Inflammatory macrophage treated with lipopolysaccharide for 1 hour (primary cell): ENCODE measurements around the gene NFYC.

Experiments used
- DNase-seq, 2 donors: peaks; one replicate each; pipeline ENCODE4 v3.0.0-alpha.2; 2020 to 2022

The NFYC gene

DNA sequence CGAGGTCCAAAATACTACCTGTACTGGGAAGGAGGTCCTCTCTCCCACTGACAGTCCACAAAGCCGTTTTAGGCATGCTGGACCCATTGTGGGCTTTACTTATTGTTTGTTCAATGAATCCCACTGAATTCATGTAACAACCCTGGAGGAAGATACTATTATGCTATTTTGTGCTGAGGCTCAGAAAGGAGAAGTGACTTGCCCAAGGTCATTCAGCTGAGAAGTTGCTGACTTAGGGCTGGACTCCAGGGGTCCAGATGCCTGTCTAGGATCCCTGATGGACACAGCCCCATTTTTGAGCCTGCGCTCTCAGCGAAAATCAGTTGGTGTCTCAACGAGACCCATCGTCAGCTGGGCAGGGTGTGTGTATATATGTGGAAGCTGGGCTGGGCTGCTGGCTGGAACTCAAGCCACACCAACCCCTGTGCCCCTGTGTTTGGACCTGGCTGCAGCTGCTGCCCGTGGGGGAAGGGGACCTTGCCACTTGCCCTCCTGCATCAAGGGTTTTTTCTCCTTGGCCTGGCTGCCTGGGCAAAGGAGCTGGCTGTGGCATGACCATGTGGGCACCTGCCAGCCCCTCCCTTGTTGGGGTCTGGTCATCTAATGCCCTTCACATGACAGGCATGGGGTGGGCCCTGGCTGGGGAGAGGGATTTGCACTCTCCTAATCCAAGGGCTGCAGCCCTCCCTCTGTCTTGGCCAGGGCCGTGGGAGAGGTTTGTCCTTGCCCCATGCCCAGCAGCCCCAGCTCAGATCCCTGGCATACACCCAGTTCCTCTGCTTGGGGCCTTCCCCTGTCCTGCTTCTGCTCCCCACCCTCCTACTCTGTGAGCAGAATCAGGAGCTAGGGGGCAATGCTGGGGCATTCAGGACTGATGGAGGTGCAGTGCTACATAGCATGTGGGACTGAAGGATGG lies 107.1 kb downstream of the NFYC start:
- DNase-seq, result no peak

DNA sequence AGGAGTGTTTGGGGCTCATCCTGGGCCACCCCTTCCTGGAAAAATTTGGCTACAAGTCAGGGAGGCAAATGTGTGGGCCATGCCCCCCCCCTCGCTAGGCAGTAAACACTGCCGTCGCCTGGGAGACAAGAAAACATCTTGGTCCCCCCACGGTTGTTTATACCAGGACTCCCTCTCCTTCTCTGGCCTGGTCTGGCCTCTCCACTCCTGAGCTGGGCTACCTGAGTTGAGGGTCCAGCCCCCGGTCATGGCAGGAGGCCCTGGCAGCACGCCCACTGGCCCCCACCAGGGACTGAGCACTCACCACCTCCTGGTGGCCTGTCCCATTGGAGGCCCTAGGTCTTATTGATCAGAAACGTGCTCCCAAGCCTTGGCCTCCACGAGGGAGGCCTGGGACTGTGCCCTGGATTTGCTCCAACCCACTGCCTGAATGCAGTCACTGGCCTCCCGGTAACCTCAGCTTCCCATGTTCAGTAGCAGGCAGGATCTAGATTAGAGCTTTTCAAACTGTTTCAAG lies 107.9 kb downstream of the NFYC start:
- no peak for DNase-seq

DNA sequence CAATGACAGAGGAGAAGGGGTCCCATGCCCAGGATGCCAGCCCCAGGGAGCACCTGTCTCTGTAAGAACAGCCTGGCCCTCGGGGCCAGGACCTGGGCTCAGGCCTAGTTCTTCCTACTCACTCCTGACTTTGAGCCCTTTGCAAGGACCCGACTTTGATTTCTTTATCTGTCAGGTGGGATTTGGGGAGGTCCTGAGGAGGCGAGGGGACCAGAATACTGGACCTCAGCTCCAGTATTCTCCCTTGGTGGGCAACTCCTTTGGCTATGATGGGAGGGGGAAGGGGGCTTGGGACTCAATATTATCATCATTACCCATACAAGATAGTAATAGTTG lies 110.2 kb downstream of the NFYC start:
- DNase-seq, result no peak

DNA sequence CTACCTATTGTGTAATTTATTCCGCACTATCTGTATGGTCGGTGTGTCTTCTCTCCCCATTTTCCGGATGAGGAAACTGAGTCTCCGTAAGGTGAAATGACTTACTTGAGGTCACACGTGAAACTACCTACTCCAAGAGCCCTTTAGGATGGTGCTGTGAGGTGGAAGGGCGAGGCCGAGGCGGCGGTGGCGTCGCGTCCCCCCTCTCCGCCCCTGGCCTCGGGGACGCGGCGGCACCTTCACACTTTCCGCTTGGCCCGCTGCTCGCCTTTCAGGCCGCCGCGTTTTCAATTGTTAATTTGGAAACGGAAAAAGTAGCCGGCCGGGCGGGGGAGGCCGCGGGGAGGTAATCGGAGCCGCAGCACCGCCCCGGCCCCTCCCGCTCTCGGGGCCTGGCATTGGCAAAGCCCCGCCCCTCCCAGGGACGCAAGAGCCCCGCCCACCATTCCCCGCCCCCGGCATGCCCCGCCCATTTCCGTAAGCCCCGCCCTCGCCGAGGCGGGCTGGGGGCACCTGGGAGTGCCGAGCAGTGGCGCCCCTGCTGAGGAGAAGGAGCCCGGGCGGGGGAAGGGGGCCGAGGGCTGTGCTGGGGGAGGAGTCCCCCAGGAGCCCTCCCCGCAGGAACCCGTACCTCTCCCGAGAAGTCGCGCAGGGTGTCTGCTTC lies 110.7 kb downstream of the NFYC start:
- DNase-seq, result peak; percentile 64 to 84

DNA sequence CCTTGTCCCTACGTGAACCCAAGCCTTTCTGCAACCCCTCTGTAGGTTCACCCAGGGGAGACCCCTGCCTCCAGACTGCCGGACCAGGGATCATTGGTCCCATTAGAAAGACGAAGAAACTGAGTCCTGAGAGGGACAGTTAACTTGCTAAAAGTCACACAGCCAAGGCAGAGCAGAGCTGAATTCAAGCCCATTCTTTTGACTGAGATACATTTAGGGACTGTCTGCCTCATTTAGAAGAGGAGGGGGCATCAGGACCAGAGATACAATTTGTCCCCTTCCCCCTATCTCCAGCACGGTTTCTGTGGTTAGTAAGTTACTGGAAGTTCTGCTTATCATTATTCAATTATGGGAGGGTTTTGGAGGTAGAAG lies 111.2 kb downstream of the NFYC start:
- DNase-seq, result no peak

DNA sequence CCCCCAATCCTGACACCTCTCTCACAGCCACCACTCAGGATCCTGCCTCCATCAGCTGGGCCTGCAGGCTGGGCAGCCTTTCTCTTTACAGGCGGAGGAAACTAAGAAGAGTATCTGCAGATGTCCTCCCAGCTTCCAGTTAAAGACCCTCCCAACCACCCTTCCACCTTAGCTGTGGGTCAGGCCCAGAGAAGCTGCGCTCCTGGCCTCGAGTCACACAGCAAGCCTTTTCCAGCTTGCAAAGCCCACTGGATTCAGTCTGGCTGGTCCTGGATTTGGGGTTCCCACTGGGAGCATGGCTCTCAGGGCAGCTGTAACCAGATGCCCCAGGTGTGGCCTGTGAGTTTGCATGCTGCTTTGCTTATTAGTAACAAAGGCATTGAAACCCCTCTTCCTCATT lies 111.9 kb downstream of the NFYC start:
- no peak for DNase-seq

DNA sequence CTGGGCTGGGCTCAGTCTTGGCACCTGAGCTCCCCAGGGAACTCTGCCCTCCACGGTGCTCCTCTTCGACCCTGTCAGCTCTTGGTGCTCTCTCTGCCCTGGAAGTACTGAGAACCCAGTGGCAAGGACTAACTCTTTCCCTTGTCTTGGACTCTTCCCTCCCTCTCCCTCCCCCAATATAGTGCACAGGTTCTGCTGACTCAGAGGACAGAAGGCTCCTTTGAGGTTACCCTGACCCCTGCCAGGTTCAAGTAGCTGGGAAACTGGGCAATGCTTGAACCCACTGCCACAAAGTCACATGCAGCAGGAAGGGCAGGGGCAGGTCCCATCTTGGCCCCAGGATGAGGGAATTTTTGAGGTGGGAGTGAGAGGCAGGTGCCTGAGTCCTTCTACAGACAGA lies 112.4 kb downstream of the NFYC start:
- no peak for DNase-seq

DNA sequence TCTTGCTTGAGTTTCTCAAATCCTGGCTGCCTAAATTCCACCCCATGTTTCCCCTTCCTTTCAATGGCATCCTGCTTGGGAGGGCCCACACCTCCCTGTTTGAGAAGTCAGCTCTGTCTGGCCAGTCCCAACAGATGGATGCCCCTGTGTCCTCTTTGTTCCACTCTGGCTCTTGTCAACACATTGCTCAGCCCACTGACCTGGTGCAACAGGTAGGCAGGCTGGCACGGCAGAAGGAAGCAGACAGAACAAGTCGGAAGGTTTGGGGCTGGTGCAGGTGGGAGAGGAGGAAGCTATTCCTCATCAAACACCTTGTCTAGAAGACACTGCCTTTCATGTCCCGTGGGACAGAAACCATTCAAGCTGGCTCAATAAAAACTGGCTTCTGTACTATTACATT lies 114.7 kb downstream of the NFYC start:
- no peak for DNase-seq

DNA sequence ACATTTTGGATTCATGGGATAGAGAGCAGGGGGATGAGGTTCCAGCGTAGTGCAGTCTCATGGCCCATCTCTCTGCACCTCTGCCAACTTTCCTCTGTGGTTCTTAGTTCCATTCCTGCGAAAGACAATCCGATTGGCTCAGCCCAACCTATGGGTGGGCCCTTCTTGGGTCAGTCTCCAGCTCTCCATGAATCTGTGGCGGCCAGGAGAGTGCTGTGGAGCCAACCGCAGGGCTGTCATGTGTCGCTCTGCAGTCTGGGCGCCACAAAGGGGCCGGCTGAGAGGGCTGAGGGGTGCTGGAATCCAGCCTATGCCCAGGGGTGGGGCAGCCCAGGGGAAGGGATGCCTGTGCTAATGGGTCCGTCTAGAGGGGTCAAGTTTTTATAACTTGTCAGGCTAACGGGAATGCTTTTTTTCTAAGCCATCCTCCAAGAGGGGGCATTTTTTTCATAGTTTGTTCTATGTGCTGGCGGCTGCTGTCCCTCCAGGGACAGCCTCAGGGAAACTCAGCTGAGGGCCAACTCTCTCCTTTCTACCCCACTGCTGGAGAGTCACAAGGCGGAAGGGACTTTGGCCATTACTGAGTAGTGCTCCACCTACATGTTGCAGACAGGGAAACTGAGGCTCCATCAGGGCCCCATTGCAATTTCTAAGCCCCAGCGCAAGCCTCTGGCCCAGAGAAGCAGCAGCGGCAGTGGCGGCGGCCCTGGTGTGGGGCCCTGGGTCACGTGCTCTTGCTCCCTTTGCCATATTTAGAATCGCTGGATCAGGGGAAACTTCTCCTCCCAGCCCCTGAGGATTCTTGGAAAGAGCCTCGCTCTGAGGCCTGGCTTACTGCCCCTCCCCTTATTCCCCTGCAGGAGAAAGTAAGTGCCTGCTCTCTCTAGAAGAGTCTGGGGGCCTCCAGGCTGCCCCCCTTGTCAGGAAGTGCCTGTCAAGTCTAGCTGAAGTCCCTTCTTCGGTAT lies 115.5 kb downstream of the NFYC start:
- no peak for DNase-seq

DNA sequence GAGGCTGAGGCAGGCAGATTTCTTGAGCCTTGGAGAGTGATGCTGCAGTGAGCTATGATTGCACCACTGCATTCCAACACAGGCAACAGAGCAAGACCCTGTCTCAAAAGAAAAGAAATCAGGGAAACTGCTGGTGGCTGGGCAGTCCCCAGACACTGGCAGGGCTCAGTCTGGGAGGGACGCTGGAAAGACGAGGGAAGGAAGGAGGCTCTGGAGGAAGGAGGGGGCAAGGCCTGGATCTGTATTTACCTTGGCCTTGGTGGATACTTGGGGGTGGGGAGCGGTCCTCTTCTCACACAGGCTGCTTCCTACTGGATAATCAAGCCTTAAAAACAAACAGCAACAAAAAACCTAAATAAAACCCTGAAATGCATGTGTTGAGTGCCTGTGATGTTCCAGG lies 116.5 kb downstream of the NFYC start:
- DNase-seq, result no peak

DNA sequence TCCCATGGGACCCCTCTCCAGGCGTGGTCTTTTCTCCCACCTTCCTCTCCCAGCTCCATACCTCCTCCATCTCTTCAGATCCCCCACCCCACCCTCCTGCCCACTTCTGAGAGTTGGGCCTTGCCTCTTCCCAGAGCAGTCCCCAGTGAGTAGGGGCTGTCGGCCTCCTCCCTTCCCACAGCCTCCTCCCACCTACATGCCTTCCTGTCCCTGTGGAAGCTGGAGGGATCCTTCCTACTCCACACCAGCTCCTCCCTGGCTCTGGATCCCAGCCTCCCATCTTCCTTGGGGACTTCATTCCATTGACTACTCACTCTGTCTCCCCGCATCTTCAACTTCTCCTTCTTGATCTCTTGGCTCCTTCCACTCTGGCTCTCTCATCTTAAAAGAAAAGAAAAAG lies 116.9 kb downstream of the NFYC start:
- DNase-seq, result no peak

DNA sequence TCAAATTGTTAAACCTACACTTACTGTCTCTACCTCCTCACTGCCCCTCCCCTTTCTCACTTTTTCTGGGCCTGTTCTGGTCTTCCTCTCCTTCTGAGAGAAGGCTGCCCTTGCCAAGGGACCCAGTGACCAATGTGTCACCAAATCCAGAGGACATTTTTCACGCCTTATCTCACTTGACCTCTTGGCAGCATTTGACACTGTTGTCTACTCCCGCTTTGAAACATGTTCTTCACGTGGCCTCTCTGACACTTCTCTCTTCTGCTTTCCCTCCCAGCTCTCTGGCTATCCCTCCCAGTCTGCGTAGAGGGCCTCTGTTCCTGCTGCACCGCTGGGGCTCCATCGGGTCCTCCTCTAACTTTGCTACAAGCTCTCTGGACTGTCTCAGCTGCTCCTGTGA lies 117.4 kb downstream of the NFYC start:
- DNase-seq, result peak; percentile 20 to 25

DNA sequence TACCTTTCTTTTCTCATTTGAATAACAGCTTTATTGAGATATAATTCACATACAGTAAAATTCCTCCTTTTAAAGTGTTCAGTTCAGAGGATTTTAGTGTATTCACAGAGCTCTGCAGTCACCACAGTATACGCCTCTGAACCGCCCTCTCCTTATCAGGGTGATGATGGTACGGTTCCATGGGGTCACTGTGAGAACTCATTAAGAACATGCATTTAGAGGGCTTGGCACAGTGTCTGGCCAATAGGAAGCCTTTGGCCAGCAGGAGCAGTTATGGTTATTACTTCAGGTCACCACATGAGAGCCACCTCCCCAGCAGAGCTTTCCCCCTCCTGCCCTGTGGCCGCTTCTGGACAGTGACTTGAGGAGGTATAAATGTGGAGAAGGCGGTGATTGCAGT lies 119.4 kb downstream of the NFYC start:
- DNase-seq, result no peak

DNA sequence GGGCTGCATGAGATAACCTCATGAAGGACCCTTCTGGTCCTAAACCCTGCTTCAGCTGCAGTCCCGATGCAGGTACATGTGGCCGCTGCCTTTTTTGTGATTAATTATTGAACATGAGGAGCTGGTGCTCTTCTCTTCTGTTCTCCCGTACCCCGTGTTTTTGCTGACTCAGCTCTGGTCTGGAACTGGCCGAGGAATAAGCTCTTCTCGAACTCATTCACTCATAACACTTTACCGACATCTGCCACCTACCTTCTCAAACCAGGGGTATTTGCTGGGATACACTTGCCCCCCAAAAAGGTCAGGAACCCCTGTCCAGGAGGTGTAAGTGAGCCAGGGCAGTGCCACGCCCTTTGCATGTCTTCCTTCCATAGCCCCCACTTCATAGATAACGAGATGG lies 123.9 kb downstream of the NFYC start:
- DNase-seq, result no peak

DNA sequence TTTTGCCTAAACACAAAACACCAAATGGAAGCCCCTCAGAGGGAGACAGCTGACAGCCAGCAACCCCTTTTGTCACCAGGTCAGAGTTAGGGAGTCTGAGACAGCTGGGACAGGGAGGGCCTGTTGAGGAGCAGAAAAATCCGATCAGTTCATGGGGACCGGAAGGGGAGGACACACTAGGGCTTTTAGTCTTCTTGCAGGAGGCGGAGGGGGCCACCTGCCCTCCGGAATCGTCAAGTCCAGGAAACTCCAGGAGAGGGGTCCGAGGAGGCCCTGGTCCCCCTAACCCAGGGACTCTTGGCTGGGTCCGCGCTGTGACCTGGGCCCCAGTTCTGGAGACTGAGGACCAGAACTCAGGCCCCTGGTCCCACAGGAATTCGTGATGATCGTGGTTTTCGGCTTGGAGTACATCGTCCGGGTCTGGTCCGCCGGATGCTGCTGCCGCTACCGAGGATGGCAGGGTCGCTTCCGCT lies 126.3 kb downstream of the NFYC start:
- DNase-seq, result no peak

DNA sequence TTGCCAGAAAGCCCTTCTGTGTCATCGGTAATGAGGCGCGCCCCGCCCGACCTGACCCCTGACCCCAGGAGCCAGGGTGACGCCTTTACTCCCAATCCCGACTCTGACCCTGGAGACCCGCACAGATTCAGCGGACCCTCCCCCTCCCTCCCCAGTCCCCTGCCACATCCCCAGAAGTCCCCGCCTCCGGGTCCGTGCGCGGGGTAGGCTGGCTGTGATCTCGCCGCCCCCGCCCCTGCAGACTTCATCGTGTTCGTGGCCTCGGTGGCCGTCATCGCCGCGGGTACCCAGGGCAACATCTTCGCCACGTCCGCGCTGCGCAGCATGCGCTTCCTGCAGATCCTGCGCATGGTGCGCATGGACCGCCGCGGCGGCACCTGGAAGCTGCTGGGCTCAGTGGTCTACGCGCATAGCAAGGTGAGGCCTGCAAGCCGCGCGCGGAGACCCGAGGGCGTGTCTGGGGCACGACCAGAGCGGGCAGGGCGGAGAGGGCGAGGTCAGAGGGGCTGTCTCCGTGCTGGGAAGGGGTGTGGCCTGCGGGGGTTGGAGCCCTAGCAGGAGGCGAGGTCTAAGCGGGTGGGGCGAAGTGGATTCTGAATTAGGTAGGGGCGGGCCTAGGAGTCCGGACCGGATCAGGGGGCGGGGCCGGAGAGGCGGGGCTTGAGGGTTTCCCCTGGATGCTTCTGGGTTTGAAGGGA lies 126.9 kb downstream of the NFYC start:
- peak; percentile 28 to 54 for DNase-seq

DNA sequence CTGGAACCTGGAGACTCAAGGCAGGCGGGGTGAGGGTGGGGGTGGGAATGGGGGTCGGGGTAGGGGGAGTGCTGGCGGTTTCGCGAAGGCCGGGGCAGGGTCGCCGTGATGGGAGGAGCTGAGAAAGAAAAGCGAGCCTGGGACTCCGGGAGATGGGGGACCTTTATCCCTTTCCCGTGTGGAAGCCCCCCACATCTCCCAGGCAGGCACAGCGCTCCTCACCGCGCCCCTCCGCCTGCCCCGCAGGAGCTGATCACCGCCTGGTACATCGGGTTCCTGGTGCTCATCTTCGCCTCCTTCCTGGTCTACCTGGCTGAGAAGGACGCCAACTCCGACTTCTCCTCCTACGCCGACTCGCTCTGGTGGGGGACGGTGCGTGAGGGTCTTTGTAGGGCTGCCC lies 127.6 kb downstream of the NFYC start:
- no peak for DNase-seq

DNA sequence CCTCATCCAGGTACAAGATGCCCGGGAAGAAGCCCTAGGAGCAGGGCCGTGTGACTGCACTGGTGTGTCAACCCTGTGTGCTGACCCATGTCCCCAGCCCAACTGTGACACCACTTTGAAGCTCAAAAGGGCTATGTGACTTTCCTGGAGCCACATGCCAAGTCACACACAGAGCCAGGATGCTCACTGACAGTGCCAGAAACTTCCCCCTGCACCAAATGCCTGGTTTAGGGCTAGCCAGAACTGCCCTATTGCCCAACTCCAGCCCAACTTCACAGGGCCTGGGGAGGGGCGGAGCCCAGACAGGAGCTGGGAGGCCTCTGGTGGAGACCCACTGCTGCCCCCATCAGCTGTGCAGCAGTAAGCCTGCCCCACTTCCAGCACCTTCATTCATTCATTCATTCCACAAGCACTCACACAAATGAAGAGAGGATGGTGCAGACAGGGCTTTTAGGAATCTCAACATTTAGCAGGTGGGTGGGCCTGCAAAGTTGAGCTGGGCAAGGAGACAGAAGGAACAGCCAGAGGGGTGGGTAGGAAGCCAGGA lies 128.8 kb downstream of the NFYC start:
- DNase-seq, result no peak
